A549 treated with CORT108297 at 1 μM for 4 hours (cell line): ENCODE results near the gene FLRT2. TPM values are rescaled to one million over a fixed set of nuclear protein-coding genes. Genes with fewer than 3 reads are reported as not detected.

Source experiments
- total RNA-seq: library from RNA; stranded (reverse); fragments of 200-300 nt; extraction: Qiagen RNA extraction; gene quantifications from 5 replicates; pipeline ENCODE4 v1.2.3, GENCODE V29; 2022

FLRT2 gene
- total RNA-seq = 3.1 to 4.1 TPM (median 3.3 TPM) in 5 replicates

GRCh38 chr14:85529803-85530574 lies at the start of gene FLRT2:
FLRT2 (plus strand) TSS chr14:85530144; CDS start chr14:85621515, 91,371 bp downstream.

